Naive thymus-derived CD4-positive, alpha-beta T cell (primary cell): Measurements from ENCODE around the gene RPL19. TPM values are rescaled to one million over a fixed set of nuclear protein-coding genes. Genes with fewer than 3 reads are reported as not detected.

Source experiments
- ATAC-seq: fragments of 150-1000 bp; cut with Tn5 transposase; 2 replicates; pipeline ENCODE4 v1.10.0; 2021; ENCODE audit warnings: mild to moderate bottlenecking, moderate library complexity
- CTCF ChIA-PET: fragments of 350-600 bp; sonication (Branson Sonifier 250); formaldehyde crosslinking; loops from one replicate; lab custom pipeline; 2021; ENCODE audit warnings: antibody characterized with exemption; lab: Charles Lee
- POLR2A ChIA-PET: fragments of 350-600 bp; sonication (Branson Sonifier 250); formaldehyde crosslinking; loops from one replicate; lab custom pipeline; 2021; ENCODE audit warnings: antibody characterized with exemption, inconsistent platforms; lab: Charles Lee
- DNase-seq, 9 donors: peaks; one replicate each; pipeline versions ENCODE4 v3.0.0 to v3.0.0-alpha.2; 2020 to 2022; ENCODE audit warnings: mixed read lengths in 1 of 9
- H3K27ac ChIP-seq: one replicate; pipeline ENCODE4 v1.7.0; 2013; ENCODE audit warnings: mild to moderate bottlenecking, low read depth, low read length, moderate library complexity
- H3K27me3 ChIP-seq, 2 donors: one replicate each; pipeline ENCODE4 v1.7.0; 2013; ENCODE audit warnings: low read length in 2 of 2, mild to moderate bottlenecking in 2 of 2, moderate library complexity in 2 of 2; ENCODE audit not compliant: control insufficient read depth in 2 of 2, insufficient read depth in 2 of 2
- H3K36me3 ChIP-seq, 3 experiments: 1 replicate in 2 of 3; 2 replicates in 1 of 3; pipeline ENCODE4 v1.7.0; 2013; ENCODE audit warnings: low read length in 3 of 3, mild to moderate bottlenecking in 3 of 3, moderate library complexity in 1 of 3; ENCODE audit not compliant: insufficient read depth in 3 of 3, control insufficient read depth in 2 of 3
- H3K4me1 ChIP-seq, 2 donors: one replicate each; pipeline ENCODE4 v1.7.0; 2013; ENCODE audit warnings: low read length in 2 of 2, mild to moderate bottlenecking in 2 of 2, moderate library complexity in 1 of 2; ENCODE audit not compliant: control insufficient read depth in 2 of 2, insufficient read depth in 2 of 2
- H3K4me3 ChIP-seq: 2 replicates; pipeline ENCODE4 v1.7.0; 2013; ENCODE audit warnings: mild to moderate bottlenecking, low read length
- H3K9me3 ChIP-seq, 3 experiments: 1 replicate in 2 of 3; 2 replicates in 1 of 3; pipeline ENCODE4 v1.7.0; 2013; ENCODE audit warnings: low read length in 3 of 3; ENCODE audit not compliant: control insufficient read depth in 2 of 3
- H3K27ac Mint-ChIP-seq, 9 donors: one replicate each; pipeline ENCODE4 v1.8.0; 2020 to 2022; ENCODE audit warnings: mixed read lengths in 9 of 9, mild to moderate bottlenecking in 8 of 9, moderate library complexity in 5 of 9, inconsistent platforms in 2 of 9
- H3K27me3 Mint-ChIP-seq, 5 donors: one replicate each; pipeline ENCODE4 v1.8.0; 2021 to 2022; ENCODE audit warnings: mixed read lengths in 5 of 5, mild to moderate bottlenecking in 1 of 5
- H3K36me3 Mint-ChIP-seq, 5 donors: one replicate each; pipeline ENCODE4 v1.8.0; 2020 to 2022; ENCODE audit warnings: mixed read lengths in 5 of 5, mild to moderate bottlenecking in 3 of 5, inconsistent platforms in 1 of 5
- H3K4me1 Mint-ChIP-seq, 7 donors: one replicate each; pipeline ENCODE4 v1.8.0; 2020 to 2022; ENCODE audit warnings: mixed read lengths in 7 of 7, mild to moderate bottlenecking in 3 of 7, inconsistent platforms in 1 of 7
- H3K4me3 Mint-ChIP-seq, 10 donors: one replicate each; pipeline ENCODE4 v1.8.0; 2020 to 2022; ENCODE audit warnings: mild to moderate bottlenecking in 10 of 10, mixed read lengths in 10 of 10, moderate library complexity in 6 of 10, inconsistent platforms in 2 of 10
- H3K9me3 Mint-ChIP-seq, 11 donors: one replicate each; pipeline ENCODE4 v1.8.0; 2020 to 2022; ENCODE audit warnings: mixed read lengths in 11 of 11, mild to moderate bottlenecking in 4 of 11, inconsistent platforms in 1 of 11, moderate library complexity in 1 of 11
- intact Hi-C, 2 donors: fragments of 100-400 bp; cut with micrococcal nuclease; formaldehyde crosslinking; loops; one replicate each; pipeline ENCODE4 v1.15.1; 2023
- polyA plus RNA-seq, 2 donors: library from polyadenylated mRNA; unstranded; fragments of 300-500 nt; fragmentation: Illumina TruSeq; gene quantifications; one replicate each; pipeline ENCODE4 v1.2.3, GENCODE V29; 2021
- total RNA-seq, 6 experiments: library from RNA in 5 of 6; stranded (reverse) in 5 of 6; gene quantifications; 1 replicate in 5 of 6; 2 replicates in 1 of 6; pipeline ENCODE4 v1.2.3 and lab custom pipeline; 2021 to 2026

The RPL19 gene
- total and polyA plus RNA-seq, 7 experiments from 2014 or later, result 1,932 to 4,957 (median 3,802) TPM

- Mint-ChIP-seq H3K27me3 (peaks cover 0 to 36% (median 22%) of the 10 kb centered on the region in 5 donors), H3K4me3 (no peak overlapping the region), H3K4me1 (peaks cover 30 to 53% (median 44%) of the 10 kb centered on the region in 7 donors), H3K9me3 (peaks cover 0 to 4% (median 0%) of the 10 kb centered on the region in 11 donors), H3K27ac (no peak overlapping the region), H3K36me3 (peaks cover 0 to 1% (median 0%) of the 10 kb centered on the region in 5 donors)
- Histone ChIP-seq H3K36me3 (no peaks in the 10 kb centered on the region), H3K4me3 (no peak overlapping the region), H3K27ac (no peak overlapping the region), H3K4me1 (peaks cover 15 to 16% of the 10 kb centered on the region in 2 donors), H3K27me3 (no peaks in the 10 kb centered on the region), H3K9me3 (no peaks in the 10 kb centered on the region)
- ChIA-PET CTCF (interaction anchor here (1.1 to 1.9 kb wide), 2 partner anchors 184 to 186 kb away, joined by 3 to 7 read pairs; no protein-coding TSS in a partner anchor), POLR2A (interaction anchor here (1.1 to 1.9 kb wide), 2 partner anchors 16 to 186 kb away, joined by 3 to 6 read pairs; no protein-coding TSS in a partner anchor)
- intact Hi-C loops, result loop anchor here in 1 of 2 donors (10.0 kb wide), 1 partner anchor 66 kb away; no protein-coding TSS in a partner anchor
- DNase-seq (no peak), ATAC-seq (no peak)
Measured at GRCh38 chr17:39169101-39169500, 31.0 kb upstream of the RPL19 start.

GRCh38 chr17:39169518-39169917, 30.6 kb upstream of the RPL19 start:
- H3K27ac Mint-ChIP-seq, result no peak overlapping the region
- peaks cover 29 to 50% (median 41%) of the 10 kb centered on the region in 7 donors for H3K4me1 Mint-ChIP-seq
- no peak for ATAC-seq
- H3K27me3 Mint-ChIP-seq, result peaks cover 0 to 35% (median 21%) of the 10 kb centered on the region in 5 donors
- Histone ChIP-seq H3K9me3 (no peaks in the 10 kb centered on the region), H3K36me3 (no peaks in the 10 kb centered on the region), H3K27me3 (no peaks in the 10 kb centered on the region), H3K27ac (no peak overlapping the region), H3K4me3 (no peak overlapping the region), H3K4me1 (peaks cover 14 to 15% of the 10 kb centered on the region in 2 donors)
- intact Hi-C loops, result loop anchor here in 1 of 2 donors (10.0 kb wide), 1 partner anchor 65 kb away; no protein-coding TSS in a partner anchor
- H3K9me3 Mint-ChIP-seq, result peaks cover 0 to 4% (median 0%) of the 10 kb centered on the region in 11 donors
- peaks cover 0 to 1% (median 0%) of the 10 kb centered on the region in 5 donors for H3K36me3 Mint-ChIP-seq
- DNase-seq, result no peak
- ChIA-PET CTCF (interaction anchor here (1.9 kb wide), 1 partner anchor 186 kb away, joined by 7 read pairs; no protein-coding TSS in a partner anchor), POLR2A (interaction anchor here (1.9 kb wide), 1 partner anchor 16 kb away, joined by 6 read pairs; no protein-coding TSS in a partner anchor)
- no peak overlapping the region for H3K4me3 Mint-ChIP-seq

- Histone ChIP-seq H3K4me3 (no peak overlapping the region), H3K9me3 (no peaks in the 10 kb centered on the region), H3K4me1 (peaks cover 13 to 15% of the 10 kb centered on the region in 2 donors), H3K36me3 (no peaks in the 10 kb centered on the region), H3K27me3 (no peaks in the 10 kb centered on the region), H3K27ac (no peak overlapping the region)
- Mint-ChIP-seq H3K27me3 (peaks cover 0 to 29% (median 16%) of the 10 kb centered on the region in 5 donors), H3K4me3 (no peak overlapping the region), H3K27ac (no peak overlapping the region), H3K36me3 (peaks cover 0 to 1% (median 0%) of the 10 kb centered on the region in 5 donors), H3K9me3 (peaks cover 0 to 4% (median 0%) of the 10 kb centered on the region in 11 donors), H3K4me1 (peaks cover 28 to 48% (median 43%) of the 10 kb centered on the region in 7 donors)
- DNase-seq (no peak), ATAC-seq (no peak)
- intact Hi-C loops, result no loop called here
- CTCF ChIA-PET, result interaction anchor here (0.8 to 1.9 kb wide), 2 partner anchors 113 to 187 kb away, joined by 7 to 8 read pairs; no protein-coding TSS in a partner anchor
- POLR2A ChIA-PET, result interaction anchor here (1.9 kb wide), 1 partner anchor 17 kb away, joined by 6 read pairs; no protein-coding TSS in a partner anchor
Measured at GRCh38 chr17:39170109-39170508, 30.0 kb upstream of the RPL19 start.

- Mint-ChIP-seq H3K4me1 (peaks cover 28 to 48% (median 43%) of the 10 kb centered on the region in 7 donors), H3K4me3 (no peak overlapping the region), H3K36me3 (peaks cover 0 to 1% (median 0%) of the 10 kb centered on the region in 5 donors), H3K9me3 (peaks cover 0 to 4% (median 0%) of the 10 kb centered on the region in 11 donors), H3K27me3 (peaks cover 0 to 27% (median 16%) of the 10 kb centered on the region in 5 donors), H3K27ac (no peak overlapping the region)
- Histone ChIP-seq H3K4me3 (no peak overlapping the region), H3K27ac (no peak overlapping the region), H3K9me3 (no peaks in the 10 kb centered on the region), H3K4me1 (peaks cover 13 to 15% of the 10 kb centered on the region in 2 donors), H3K36me3 (no peaks in the 10 kb centered on the region), H3K27me3 (no peaks in the 10 kb centered on the region)
- no peak for ATAC-seq
- ChIA-PET POLR2A (interaction anchor here (1.9 to 2.0 kb wide), 2 partner anchors 17 to 30 kb away, joined by 6 to 8 read pairs; partner anchors contain the start of gene RPL19), CTCF (interaction anchor here (0.6 to 2.1 kb wide), 5 partner anchors 17 to 187 kb away, joined by 3 to 8 read pairs (median 6); no protein-coding TSS in a partner anchor)
- intact Hi-C loops, result no loop called here
- DNase-seq, result no peak
Measured at GRCh38 chr17:39170558-39170957, 29.5 kb upstream of the RPL19 start.

- Histone ChIP-seq H3K4me1 (peaks cover 13 to 15% of the 10 kb centered on the region in 2 donors), H3K36me3 (peaks cover 0 to 7% (median 0%) of the 10 kb centered on the region in 3 experiments), H3K4me3 (no peak overlapping the region), H3K9me3 (no peaks in the 10 kb centered on the region), H3K27me3 (no peaks in the 10 kb centered on the region), H3K27ac (no peak overlapping the region)
- no peak for ATAC-seq
- ChIA-PET CTCF (interaction anchor here (0.5 to 2.1 kb wide), 6 partner anchors 8 to 189 kb away, joined by 3 to 7 read pairs (median 4); no protein-coding TSS in a partner anchor), POLR2A (interaction anchor here (2.0 kb wide), 1 partner anchor 28 kb away, joined by 8 read pairs; the partner anchor contains the start of gene RPL19)
- H3K9me3 Mint-ChIP-seq, result peaks cover 0 to 4% (median 0%) of the 10 kb centered on the region in 11 donors
- peaks cover 0 to 7% (median 0%) of the 10 kb centered on the region in 5 donors for H3K36me3 Mint-ChIP-seq
- no peak for DNase-seq
- H3K4me1 Mint-ChIP-seq, result peaks cover 20 to 37% (median 31%) of the 10 kb centered on the region in 7 donors
- peaks cover 0 to 13% (median 5%) of the 10 kb centered on the region in 5 donors for H3K27me3 Mint-ChIP-seq
- intact Hi-C loops, result no loop called here
- peak overlapping the region in 3 of 9 donors; percentile 7 to 18 (median 12) for H3K27ac Mint-ChIP-seq
- H3K4me3 Mint-ChIP-seq, result no peak overlapping the region
Measured at GRCh38 chr17:39171933-39172332, 28.1 kb upstream of the RPL19 start.

GRCh38 chr17:39173080-39173479, 27.0 kb upstream of the RPL19 start:
- H3K27ac Mint-ChIP-seq, result peak overlapping the region in 5 of 9 donors; percentile 6 to 63 (median 45)
- no peak for ATAC-seq
- peak in 1 of 9 donors; percentile 17 for DNase-seq
- Histone ChIP-seq H3K36me3 (peaks cover 0 to 17% (median 0%) of the 10 kb centered on the region in 3 experiments), H3K4me1 (peaks cover 3 to 8% of the 10 kb centered on the region in 2 donors), H3K27ac (no peak overlapping the region), H3K27me3 (no peaks in the 10 kb centered on the region), H3K4me3 (no peak overlapping the region), H3K9me3 (no peaks in the 10 kb centered on the region)
- H3K4me1 Mint-ChIP-seq, result peaks cover 12 to 29% (median 22%) of the 10 kb centered on the region in 7 donors
- peaks cover 0 to 4% (median 0%) of the 10 kb centered on the region in 11 donors for H3K9me3 Mint-ChIP-seq
- POLR2A ChIA-PET, result interaction anchor here (0.6 kb wide), 2 partner anchors 9 to 274 kb away, joined by 3 read pairs; no protein-coding TSS in a partner anchor
- no peak overlapping the region for H3K4me3 Mint-ChIP-seq
- intact Hi-C loops, result no loop called here
- peaks cover 0 to 7% (median 0%) of the 10 kb centered on the region in 5 donors for H3K27me3 Mint-ChIP-seq
- CTCF ChIA-PET, result interaction anchor here (0.7 to 6.7 kb wide), 8 partner anchors 10 to 473 kb away, joined by 3 to 81 read pairs (median 7); no protein-coding TSS in a partner anchor
- peaks cover 0 to 10% (median 0%) of the 10 kb centered on the region in 5 donors for H3K36me3 Mint-ChIP-seq
